Muscle layer of duodenum (tissue), 2 donors: ENCODE results near the gene EFCAB10.

Source experiments
- H3K27ac ChIP-seq: one replicate; pipeline ENCODE4 v1.7.0; 2013; ENCODE audit warnings: mild to moderate bottlenecking, low read length
- H3K27me3 ChIP-seq: one replicate; pipeline ENCODE4 v1.7.0; 2013; ENCODE audit warnings: low read depth, mild to moderate bottlenecking, control low read depth, low read length
- H3K36me3 ChIP-seq, 2 donors: one replicate each; pipeline ENCODE4 v1.7.0; 2013; ENCODE audit warnings: low read length in 2 of 2, control low read depth in 1 of 2, mild to moderate bottlenecking in 1 of 2; ENCODE audit not compliant: insufficient read depth in 2 of 2, control insufficient read depth in 1 of 2
- H3K4me1 ChIP-seq, 2 donors: one replicate each; pipeline ENCODE4 v1.7.0; 2013; ENCODE audit warnings: low read length in 2 of 2, mild to moderate bottlenecking in 2 of 2, control low read depth in 1 of 2, moderate library complexity in 1 of 2; ENCODE audit not compliant: insufficient read depth in 2 of 2, control insufficient read depth in 1 of 2
- H3K4me3 ChIP-seq, 2 donors: one replicate each; pipeline ENCODE4 v1.7.0; 2013; ENCODE audit warnings: low read length in 2 of 2, low read depth in 1 of 2, mild to moderate bottlenecking in 1 of 2
- H3K9me3 ChIP-seq, 2 donors: one replicate each; pipeline ENCODE4 v1.7.0; 2013; ENCODE audit warnings: low read length in 2 of 2, control low read depth in 1 of 2, mild to moderate bottlenecking in 1 of 2; ENCODE audit not compliant: control insufficient read depth in 1 of 2
- donor health status: healthy.

Gene EFCAB10, protein sequence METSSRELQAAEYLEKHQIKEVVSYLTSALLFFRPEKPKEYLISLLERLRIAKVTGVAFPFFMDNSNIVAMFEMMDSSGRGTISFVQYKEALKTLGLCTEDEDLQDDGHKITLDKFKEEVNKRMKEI

DNA sequence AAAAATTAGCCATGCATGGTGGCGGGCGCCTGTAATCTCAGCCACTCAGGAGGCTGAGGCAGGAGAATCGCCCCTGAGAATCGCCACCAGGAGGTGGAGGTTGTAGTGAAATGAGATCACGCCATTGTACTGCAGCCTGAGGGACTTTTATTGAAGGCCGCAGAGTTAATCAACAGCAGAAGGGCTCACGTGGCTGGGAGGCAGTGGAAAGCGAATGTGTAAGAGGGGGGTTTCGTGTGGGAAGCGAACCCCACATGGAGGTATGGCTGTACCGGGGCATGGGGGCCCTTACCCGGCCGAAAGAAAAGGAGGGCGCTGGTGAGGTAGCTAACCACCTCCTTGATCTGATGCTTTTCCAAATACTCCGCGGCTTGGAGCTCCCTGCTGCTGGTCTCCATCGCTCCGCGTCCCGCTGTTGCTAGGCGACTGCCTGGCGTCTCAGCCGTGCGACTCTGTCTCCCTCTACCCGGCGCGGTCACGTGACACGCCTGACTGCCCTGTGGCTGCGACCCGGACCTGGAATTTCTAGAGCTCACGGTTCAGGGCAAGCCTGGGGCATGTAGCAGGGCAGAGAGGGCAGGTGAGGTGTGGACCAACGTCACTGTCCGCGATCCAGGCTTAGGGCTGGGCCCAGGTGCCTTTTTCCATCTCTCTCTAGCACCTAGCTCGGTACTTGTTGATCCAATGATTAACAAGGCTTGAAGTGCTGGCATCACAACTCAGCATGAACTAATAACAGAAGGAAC, at the start of gene EFCAB10:
Gene EFCAB10 (minus strand): TSS at position 428 of the 746 bp plus-strand sequence. CDS start 30 bp downstream, at position 398.
- no peaks in the 10 kb centered on the region for H3K9me3 ChIP-seq
- H3K27ac ChIP-seq: no peak within 1 kb of the TSS
- no peaks in the 10 kb centered on the region for H3K36me3 ChIP-seq
- H3K4me1 ChIP-seq: peaks cover 0 to 8% of the 10 kb centered on the region in 2 donors
- H3K27me3 ChIP-seq: no peaks in the 10 kb centered on the region
- peak within 1 kb of the TSS; percentile 53 to 64 for H3K4me3 ChIP-seq

DNA sequence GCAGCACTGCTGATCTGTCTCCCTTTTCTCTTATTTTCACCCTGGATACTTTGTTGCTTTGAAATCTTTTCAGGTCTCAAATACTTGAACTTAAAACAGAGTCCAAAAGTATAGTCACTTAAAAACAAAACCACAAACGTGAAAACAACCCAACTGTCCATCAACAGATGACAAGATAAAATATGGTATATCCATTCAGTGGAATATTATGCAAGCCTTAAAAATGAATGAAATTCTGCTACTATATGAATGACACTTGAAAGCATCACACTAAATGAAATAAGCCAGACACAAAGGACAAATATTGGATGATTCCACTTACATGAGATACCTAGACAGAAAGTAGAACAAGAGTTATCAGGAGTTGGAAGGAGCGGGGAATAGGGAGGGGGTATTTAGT, 44.7 kb upstream of the EFCAB10 start:
- no peak overlapping the region for H3K27ac ChIP-seq
- peaks cover 12 to 34% of the 10 kb centered on the region in 2 donors for H3K36me3 ChIP-seq

DNA sequence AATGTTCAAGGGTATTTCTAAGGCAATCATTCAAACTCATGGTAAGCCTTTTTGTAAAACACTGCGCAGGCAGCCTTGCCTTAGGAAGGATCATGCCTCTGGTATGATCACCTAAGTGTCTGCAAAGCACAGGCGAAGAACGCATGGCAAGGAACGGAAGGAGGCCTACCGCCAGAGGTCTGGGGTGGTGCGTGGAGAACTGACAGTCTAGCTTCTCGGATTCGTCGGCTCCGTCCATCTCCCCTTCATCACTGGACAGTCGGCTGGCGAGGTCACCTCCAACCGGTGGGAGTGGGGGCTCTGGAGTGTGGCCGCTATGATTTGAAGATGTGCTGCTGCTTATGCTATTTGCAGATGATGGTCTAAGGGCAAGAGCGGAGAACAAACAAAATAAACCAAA, 42.6 kb upstream of the EFCAB10 start:
- Histone ChIP-seq H3K4me3 (no peak overlapping the region), H3K27me3 (no peaks in the 10 kb centered on the region), H3K36me3 (peaks cover 9 to 30% of the 10 kb centered on the region in 2 donors), H3K4me1 (peaks cover 0 to 17% of the 10 kb centered on the region in 2 donors), H3K9me3 (no peaks in the 10 kb centered on the region), H3K27ac (no peak overlapping the region)

More for the DNA sequence above, 44.7 kb upstream of the EFCAB10 start:
- no peaks in the 10 kb centered on the region for H3K9me3 ChIP-seq
- no peaks in the 10 kb centered on the region for H3K27me3 ChIP-seq
- no peak overlapping the region for H3K4me3 ChIP-seq
- H3K4me1 ChIP-seq: peaks cover 0 to 17% of the 10 kb centered on the region in 2 donors

DNA sequence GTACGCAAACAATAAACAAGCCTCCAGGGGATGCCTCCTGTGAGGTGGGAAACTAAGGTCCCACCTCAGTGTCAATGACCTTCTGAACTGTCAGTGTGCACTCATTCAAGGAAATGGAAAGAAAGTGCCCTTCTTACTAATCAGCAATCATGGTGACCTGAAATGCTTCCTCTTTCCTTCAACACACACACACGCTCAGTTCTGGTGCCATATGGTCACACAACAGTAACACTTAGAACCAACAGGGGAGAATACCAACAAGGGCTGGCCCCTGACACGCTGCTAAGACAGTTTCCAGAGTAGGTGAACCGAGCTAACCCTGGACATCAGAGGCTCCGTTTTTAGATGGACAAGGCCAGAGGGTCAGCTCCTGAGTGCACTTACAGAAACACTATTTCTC, 42.1 kb upstream of the EFCAB10 start:
- no peak overlapping the region for H3K27ac ChIP-seq
- H3K4me1 ChIP-seq: peaks cover 0 to 17% of the 10 kb centered on the region in 2 donors
- H3K27me3 ChIP-seq: no peaks in the 10 kb centered on the region
- peaks cover 9 to 34% of the 10 kb centered on the region in 2 donors for H3K36me3 ChIP-seq
- no peak overlapping the region for H3K4me3 ChIP-seq
- no peaks in the 10 kb centered on the region for H3K9me3 ChIP-seq

DNA sequence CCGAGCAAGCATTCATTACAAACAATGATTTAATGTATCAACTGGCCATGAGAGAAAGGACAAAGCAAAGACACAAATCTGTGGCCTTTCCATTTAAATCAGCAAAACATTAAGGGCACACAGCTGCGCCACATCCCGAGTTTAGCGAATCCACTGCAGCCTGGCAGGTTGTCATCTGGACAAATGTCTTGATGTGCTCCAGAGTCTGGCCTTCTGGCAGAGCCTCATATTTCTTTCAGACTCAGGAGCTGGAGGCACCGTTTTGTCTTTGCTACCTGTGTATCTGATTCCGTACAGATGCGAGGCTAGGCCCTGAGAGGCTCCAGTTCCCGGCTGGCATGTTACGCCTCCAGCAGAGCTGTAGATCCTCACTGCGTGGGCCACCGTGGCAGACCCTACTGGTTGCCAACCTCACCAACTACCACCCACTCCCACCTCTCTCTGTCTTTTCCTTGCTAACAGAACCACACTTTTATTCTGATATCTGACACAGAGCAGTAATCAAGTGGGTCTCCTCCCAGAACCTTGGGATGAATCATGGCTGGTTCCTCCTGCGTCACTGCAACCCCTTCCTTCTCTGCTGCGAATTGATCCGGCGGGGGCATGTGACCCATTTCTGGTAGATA, 40.9 kb upstream of the EFCAB10 start:
- no peak overlapping the region for H3K27ac ChIP-seq
- no peaks in the 10 kb centered on the region for H3K27me3 ChIP-seq
- H3K4me3 ChIP-seq: no peak overlapping the region
- H3K9me3 ChIP-seq: no peaks in the 10 kb centered on the region
- peaks cover 0 to 17% of the 10 kb centered on the region in 2 donors for H3K4me1 ChIP-seq
- peaks cover 13 to 45% of the 10 kb centered on the region in 2 donors for H3K36me3 ChIP-seq

DNA sequence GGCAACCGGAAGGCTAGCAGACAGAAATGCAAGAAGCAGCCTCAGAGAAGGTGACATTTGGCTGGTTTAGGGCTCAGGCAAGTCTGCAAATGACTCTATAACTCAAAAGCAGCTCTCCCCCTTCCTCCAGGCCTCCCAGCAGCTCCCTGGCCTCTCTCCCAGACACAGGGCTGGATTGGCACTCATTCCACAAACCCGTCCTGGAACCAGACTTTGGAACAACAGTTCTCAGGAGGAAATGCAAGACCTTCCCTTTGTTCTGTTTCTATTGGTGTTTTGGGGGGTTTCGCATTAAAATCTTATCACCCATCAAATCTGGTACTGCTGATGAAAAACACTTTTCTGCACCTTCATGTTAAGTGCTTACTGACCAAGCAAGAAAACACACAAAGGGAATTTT, 40.3 kb upstream of the EFCAB10 start:
- Histone ChIP-seq H3K36me3 (peaks cover 12 to 41% of the 10 kb centered on the region in 2 donors), H3K9me3 (no peaks in the 10 kb centered on the region), H3K4me1 (peaks cover 0 to 17% of the 10 kb centered on the region in 2 donors), H3K27me3 (no peaks in the 10 kb centered on the region), H3K4me3 (no peak overlapping the region), H3K27ac (no peak overlapping the region)

DNA sequence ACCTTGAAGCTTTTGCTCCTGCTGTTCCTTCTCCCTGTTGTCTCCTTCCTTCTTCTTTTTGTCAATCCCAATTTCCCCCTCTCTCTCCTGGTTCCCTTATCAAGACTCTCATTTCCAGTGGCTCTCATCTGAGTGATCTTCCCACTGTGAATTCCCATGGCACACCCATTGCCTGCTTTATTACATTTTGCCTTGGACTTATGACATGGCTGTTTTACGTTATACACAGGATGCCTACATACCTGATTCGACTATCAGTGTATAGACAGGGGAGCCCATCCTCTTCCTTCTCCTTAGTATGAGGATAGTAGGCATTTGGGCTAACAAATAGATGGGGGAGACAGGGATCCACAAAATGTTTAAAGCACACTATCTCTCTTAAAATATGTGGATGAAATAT, 39.9 kb upstream of the EFCAB10 start:
- no peak overlapping the region for H3K27ac ChIP-seq

DNA sequence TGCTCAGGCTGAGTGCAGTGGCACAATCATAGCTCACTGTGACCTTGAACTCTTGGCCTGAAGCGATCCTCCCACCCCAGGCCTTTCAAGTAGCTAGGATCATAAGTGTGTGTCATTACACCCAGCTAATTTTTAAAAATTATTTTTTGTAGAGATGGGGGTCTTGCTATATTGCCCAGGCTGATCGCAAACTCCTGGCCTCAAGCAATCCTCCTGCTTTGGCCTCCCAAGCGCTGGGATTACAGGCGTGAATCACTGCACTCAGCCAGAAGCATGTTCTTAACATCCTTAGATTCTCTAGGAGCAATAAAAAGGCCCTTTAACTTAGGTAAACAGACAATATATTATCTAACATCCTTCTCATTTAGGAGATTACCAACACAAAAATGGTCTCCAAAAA, 38.3 kb upstream of the EFCAB10 start:
- Histone ChIP-seq H3K27ac (no peak overlapping the region), H3K9me3 (no peaks in the 10 kb centered on the region), H3K4me3 (no peak overlapping the region), H3K4me1 (peaks cover 0 to 17% of the 10 kb centered on the region in 2 donors), H3K27me3 (no peaks in the 10 kb centered on the region), H3K36me3 (peaks cover 17 to 44% of the 10 kb centered on the region in 2 donors)

More for the DNA sequence above, 39.9 kb upstream of the EFCAB10 start:
- Histone ChIP-seq H3K4me1 (peaks cover 0 to 17% of the 10 kb centered on the region in 2 donors), H3K36me3 (peaks cover 12 to 41% of the 10 kb centered on the region in 2 donors), H3K4me3 (no peak overlapping the region), H3K27me3 (no peaks in the 10 kb centered on the region), H3K9me3 (no peaks in the 10 kb centered on the region)

DNA sequence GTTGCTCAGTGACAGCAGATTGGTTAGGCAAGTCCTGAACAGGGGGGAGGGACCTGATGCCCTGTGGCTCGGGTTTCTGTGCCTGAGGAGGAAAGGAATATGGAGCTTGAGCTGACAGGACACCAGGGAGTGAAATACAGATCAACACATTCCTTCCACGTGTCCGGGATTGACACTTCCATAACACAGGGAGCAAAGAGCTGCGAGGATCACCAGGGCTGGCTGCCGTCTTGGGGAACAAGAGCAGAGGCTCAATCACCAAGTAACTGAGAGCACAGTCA, 36.7 kb upstream of the EFCAB10 start:
- H3K4me3 ChIP-seq: no peak overlapping the region
- no peaks in the 10 kb centered on the region for H3K9me3 ChIP-seq
- H3K4me1 ChIP-seq: peaks cover 0 to 17% of the 10 kb centered on the region in 2 donors
- H3K36me3 ChIP-seq: peaks cover 30 to 46% of the 10 kb centered on the region in 2 donors
- H3K27ac ChIP-seq: no peak overlapping the region
- H3K27me3 ChIP-seq: no peaks in the 10 kb centered on the region

DNA sequence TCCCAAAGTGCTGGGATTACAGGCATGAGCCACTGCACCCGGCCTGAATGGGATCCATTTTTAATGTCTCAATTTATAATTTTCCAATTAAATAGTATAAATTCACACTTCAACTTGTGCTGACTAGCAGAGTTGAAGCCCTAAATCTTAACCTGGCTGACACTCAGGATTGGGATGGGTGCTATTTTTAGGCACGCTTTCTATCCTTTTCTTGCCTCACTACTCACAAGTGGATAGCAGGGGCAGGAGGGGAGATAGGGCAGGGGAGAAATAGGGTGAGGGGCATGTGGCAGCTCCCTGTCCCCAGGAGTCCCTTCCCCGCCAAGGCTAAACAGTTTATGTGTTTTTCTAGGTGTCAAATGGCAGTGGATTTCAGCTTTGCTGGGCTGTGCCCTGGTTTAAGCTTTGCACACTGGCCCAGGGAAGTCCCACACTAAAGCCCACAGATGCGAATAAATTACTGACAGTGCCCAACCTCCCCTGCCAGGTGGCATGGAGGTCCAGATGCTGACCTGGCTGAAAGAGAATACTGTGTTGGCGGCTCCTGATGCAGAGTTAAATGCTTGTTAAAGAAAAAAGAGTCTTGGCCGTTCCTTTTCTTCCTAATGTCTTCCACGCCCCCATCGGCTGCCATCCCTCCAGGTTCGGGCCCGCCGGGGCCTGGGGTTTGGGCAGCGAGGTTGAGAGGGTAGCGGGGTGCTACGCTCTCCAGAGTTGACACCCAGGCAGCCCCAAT, 36.2 kb upstream of the EFCAB10 start:
- H3K36me3 ChIP-seq: peaks cover 30 to 46% of the 10 kb centered on the region in 2 donors

DNA sequence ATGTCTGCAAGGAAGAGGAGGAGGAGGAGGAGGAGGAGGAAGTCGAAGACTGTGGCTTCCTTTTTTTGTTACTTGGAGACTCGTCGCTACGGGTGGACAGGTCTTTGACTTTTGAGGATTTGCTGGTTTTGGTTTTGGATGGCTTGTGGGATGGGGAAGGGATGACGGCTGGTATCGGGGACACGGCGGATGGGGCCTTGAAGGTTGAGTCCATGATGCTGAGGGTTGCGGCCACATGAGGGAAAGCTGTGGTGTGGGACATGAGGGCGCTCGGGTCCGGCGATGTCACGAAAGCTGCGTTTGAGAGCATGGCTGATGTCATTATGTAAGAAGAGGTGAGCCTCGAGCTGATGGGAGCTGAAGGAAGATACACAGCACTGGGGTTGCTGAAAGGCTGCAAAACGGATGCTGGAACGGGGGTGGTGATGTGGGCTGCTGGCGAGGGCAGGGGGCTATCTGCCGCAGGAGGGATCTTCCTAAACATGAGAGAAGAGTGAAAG, 33.1 kb upstream of the EFCAB10 start:
- Histone ChIP-seq H3K4me1 (no peaks in the 10 kb centered on the region), H3K36me3 (peaks cover 30 to 49% of the 10 kb centered on the region in 2 donors), H3K4me3 (no peak overlapping the region), H3K27me3 (no peaks in the 10 kb centered on the region), H3K9me3 (no peaks in the 10 kb centered on the region), H3K27ac (no peak overlapping the region)

More for the DNA sequence above, 36.2 kb upstream of the EFCAB10 start:
- H3K27me3 ChIP-seq: no peaks in the 10 kb centered on the region
- H3K27ac ChIP-seq: no peak overlapping the region
- H3K4me3 ChIP-seq: no peak overlapping the region
- no peaks in the 10 kb centered on the region for H3K9me3 ChIP-seq
- H3K4me1 ChIP-seq: peaks cover 0 to 15% of the 10 kb centered on the region in 2 donors
